Adrenal gland (tissue), 12 donors: ENCODE measurements around the gene PIP5K1C. TPM values are rescaled to one million over a fixed set of nuclear protein-coding genes. Genes with fewer than 3 reads are reported as not detected.

ENCODE experiments used
- DNase-seq, 7 donors: peaks; one replicate each; pipeline ENCODE4 v3.0.0-alpha.2; 2019 to 2020
- H3K27ac ChIP-seq, 5 donors: fragments of 200-600 bp; sonication (generic) in 4 of 5; 1 replicate in 3 of 5; 2 replicates in 2 of 5; pipeline versions ENCODE4 v1.5.1 to v1.8.0; 2016 to 2020; ENCODE audit warnings: mild to moderate bottlenecking in 1 of 5
- H3K27me3 ChIP-seq: fragments of 200-600 bp; 2 replicates; pipeline ENCODE4 v1.8.0; 2021
- H3K36me3 ChIP-seq, 2 donors: fragments of 200-600 bp; replicated peaks in 1 of 2; 1 replicate in 1 of 2; 2 replicates in 1 of 2; pipeline versions ENCODE4 v1.5.1 to v1.8.0; 2018 to 2022
- H3K4me1 ChIP-seq, 2 donors: fragments of 200-600 bp; replicated peaks in 1 of 2; 1 replicate in 1 of 2; 2 replicates in 1 of 2; pipeline versions ENCODE4 v1.5.1 to v1.8.0; 2018 to 2021
- H3K4me3 ChIP-seq, 4 donors: fragments of 200-600 bp; sonication (generic) in 3 of 4; one replicate each; pipeline ENCODE4 v1.5.1; 2016 to 2018
- H3K9me3 ChIP-seq, 3 donors: fragments of 200-600 bp; sonication (generic) in 1 of 3; replicated peaks in 1 of 3; 1 replicate in 2 of 3; 2 replicates in 1 of 3; pipeline versions ENCODE4 v1.5.1 to v1.8.0; 2016 to 2021
- POLR2A ChIP-seq, 2 donors: fragments of 450-650 bp; IDR thresholded peaks; one replicate each; pipeline ENCODE4 v1.6.1; 2017; ENCODE audit warnings: antibody characterized with exemption in 2 of 2, mild to moderate bottlenecking in 2 of 2, moderate library complexity in 1 of 2
- WGBS, 4 donors: extraction: QIAGEN DNeasy Blood & Tissue Kit in 2 of 4; methylation state at CpG; one replicate each; pipeline versions ENCODE4 v1.1.5 to v1.1.7; 2013 to 2017; 5-methylcytosine and 5-hydroxymethylcytosine counted together
- intact Hi-C, 2 donors: fragments of 100-400 bp; cut with DNase I; formaldehyde crosslinking; loops; one replicate each; pipeline versions ENCODE4 v1.14.1 to v1.15.0; 2022 to 2023
- polyA plus RNA-seq, 3 donors: library from polyadenylated mRNA; stranded (reverse); fragments of 200-250 nt in 2 of 3; fragments of 350-450 nt in 1 of 3; fragmentation: Illumina TruSeq in 1 of 3; extraction: RNeasy Lipid Tissue Mini Kit (QIAGEN cat#74804) in 1 of 3; gene quantifications; one replicate each; pipeline ENCODE4 v1.2.3, GENCODE V29; 2013 to 2014
- total RNA-seq, 9 donors: library from RNA; depleted of rRNA in 4 of 9; stranded (reverse); fragments of >200 nt in 4 of 9; fragments of 120-200 nt in 1 of 9; fragmentation: NEBNext Ultra II Directional in 1 of 9; extraction: Animal tissue kit (Norgen Biotek cat#: 25700) in 1 of 9; gene quantifications; one replicate each; pipeline versions ENCODE4 v1.1.0 to v1.2.4, GENCODE V29; 2013 to 2023
- TF ChIP-seq, protein P1 (sequence below), 6 experiments: fragments of 450-650 bp in 4 of 6; fragments of 200-600 bp in 2 of 6; sonication (generic) in 1 of 6; IDR thresholded peaks; 1 replicate in 5 of 6; 2 replicates in 1 of 6; pipeline versions ENCODE4 v1.5.1 to v1.8.0; 2016 to 2021; ENCODE audit warnings: antibody characterized with exemption in 6 of 6, mild to moderate bottlenecking in 2 of 6, moderate library complexity in 1 of 6
- donor health status: healthy with polysubstance abuse.
- donor health status: Bipolar disorder and iron deficiency.
- donor health status: DM: yes; HTN: yes; CAD: no.
- donor health status: DM: no; HTN: no; CAD: no.
- donor health status: DM: no; HTN: no; CAD: no.
- donor health status: DM: yes; HTN: yes; CAD: no.

PIP5K1C gene
- total and polyA plus RNA-seq, 12 donors, result 4.0 to 44.7 (median 31.0) TPM

DNA sequence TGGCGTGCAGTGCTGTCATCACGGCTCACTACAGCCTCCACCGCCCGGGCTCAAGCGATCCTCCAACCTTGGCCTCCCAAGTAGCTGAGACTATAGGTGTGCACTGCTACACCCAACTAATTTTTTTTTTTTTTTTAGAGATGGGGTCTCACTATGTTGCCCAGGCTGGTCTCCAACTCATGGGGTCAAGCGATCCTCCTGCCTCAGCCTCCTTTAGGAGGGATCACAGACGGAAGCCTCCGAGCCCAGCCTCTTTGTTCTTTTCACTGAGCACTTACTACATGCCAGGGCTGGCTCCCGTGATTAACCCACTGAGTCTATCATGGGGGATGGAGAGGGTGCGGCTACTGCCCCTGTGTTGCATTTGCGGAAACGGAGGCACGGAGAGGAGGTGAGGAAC is 60.8 kb downstream of the PIP5K1C start:
- DNase-seq, result no peak
- no peaks in the 10 kb centered on the region for H3K27me3 ChIP-seq
- TF ChIP-seq, protein P1, sequence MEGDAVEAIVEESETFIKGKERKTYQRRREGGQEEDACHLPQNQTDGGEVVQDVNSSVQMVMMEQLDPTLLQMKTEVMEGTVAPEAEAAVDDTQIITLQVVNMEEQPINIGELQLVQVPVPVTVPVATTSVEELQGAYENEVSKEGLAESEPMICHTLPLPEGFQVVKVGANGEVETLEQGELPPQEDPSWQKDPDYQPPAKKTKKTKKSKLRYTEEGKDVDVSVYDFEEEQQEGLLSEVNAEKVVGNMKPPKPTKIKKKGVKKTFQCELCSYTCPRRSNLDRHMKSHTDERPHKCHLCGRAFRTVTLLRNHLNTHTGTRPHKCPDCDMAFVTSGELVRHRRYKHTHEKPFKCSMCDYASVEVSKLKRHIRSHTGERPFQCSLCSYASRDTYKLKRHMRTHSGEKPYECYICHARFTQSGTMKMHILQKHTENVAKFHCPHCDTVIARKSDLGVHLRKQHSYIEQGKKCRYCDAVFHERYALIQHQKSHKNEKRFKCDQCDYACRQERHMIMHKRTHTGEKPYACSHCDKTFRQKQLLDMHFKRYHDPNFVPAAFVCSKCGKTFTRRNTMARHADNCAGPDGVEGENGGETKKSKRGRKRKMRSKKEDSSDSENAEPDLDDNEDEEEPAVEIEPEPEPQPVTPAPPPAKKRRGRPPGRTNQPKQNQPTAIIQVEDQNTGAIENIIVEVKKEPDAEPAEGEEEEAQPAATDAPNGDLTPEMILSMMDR (IDR thresholded peaks at IDR 0.05), result no peak
- TF ChIP-seq POLR2A (IDR thresholded peaks at IDR 0.05), result no peak
- H3K4me3 ChIP-seq, result no peak overlapping the region
- H3K27ac ChIP-seq, result no peak overlapping the region
- no peaks in the 10 kb centered on the region for H3K4me1 ChIP-seq
- intact Hi-C loops, result no loop called here
- no peaks in the 10 kb centered on the region for H3K9me3 ChIP-seq
- peaks cover 0 to 32% of the 10 kb centered on the region in 2 donors for H3K36me3 ChIP-seq
- 94 to 99% (median 98%) methylated on average over 13 of the region's 13 CpGs for WGBS, 4 donors

- 84 to 89% (median 85%) methylated on average over 37 to 55 of the region's 55 CpGs for WGBS, 4 donors
- no peak overlapping the region for H3K4me3 ChIP-seq
- no peak for DNase-seq
- H3K9me3 ChIP-seq, result no peaks in the 10 kb centered on the region
- H3K36me3 ChIP-seq, result peaks cover 0 to 29% of the 10 kb centered on the region in 2 donors
- TF ChIP-seq POLR2A (IDR thresholded peaks at IDR 0.05), result no peak
- TF ChIP-seq, protein P1 (IDR thresholded peaks at IDR 0.05), result no peak
- H3K27me3 ChIP-seq, result no peaks in the 10 kb centered on the region
- intact Hi-C loops, result no loop called here
- H3K27ac ChIP-seq, result no peak overlapping the region
- no peaks in the 10 kb centered on the region for H3K4me1 ChIP-seq
Measured at GRCh38 chr19:3638208-3639193, 61.8 kb downstream of the PIP5K1C start.

DNA sequence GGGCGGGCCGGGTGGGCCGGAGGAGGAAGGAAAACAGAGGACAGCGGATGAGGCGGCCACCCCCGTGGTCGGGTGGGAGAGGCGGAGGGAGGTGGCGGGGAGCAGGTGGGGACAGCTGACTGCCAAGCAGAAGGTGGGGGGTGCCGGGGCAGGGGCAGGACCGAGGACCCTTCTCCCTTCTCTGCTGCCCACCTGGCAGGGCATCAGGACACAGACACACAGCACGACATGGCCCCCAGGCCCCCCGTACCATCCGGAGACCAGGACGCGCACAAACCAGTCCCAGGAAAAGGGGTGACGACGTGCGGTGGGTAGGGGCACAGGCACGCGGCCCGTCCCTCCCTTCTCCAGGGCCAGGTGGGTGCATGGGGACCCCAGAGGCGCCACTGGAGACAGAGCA is 62.6 kb downstream of the PIP5K1C start:
- Histone ChIP-seq H3K4me3 (no peak overlapping the region), H3K9me3 (no peaks in the 10 kb centered on the region), H3K4me1 (no peaks in the 10 kb centered on the region), H3K27me3 (no peaks in the 10 kb centered on the region), H3K36me3 (peaks cover 0 to 29% of the 10 kb centered on the region in 2 donors), H3K27ac (no peak overlapping the region)
- TF ChIP-seq, protein P1 (IDR thresholded peaks at IDR 0.05), result no peak
- no peak for TF ChIP-seq POLR2A (IDR thresholded peaks at IDR 0.05)
- WGBS, 4 donors, result 89 to 94% (median 91%) methylated on average over 7 to 23 of the region's 23 CpGs
- intact Hi-C loops, result no loop called here
- no peak for DNase-seq

DNA sequence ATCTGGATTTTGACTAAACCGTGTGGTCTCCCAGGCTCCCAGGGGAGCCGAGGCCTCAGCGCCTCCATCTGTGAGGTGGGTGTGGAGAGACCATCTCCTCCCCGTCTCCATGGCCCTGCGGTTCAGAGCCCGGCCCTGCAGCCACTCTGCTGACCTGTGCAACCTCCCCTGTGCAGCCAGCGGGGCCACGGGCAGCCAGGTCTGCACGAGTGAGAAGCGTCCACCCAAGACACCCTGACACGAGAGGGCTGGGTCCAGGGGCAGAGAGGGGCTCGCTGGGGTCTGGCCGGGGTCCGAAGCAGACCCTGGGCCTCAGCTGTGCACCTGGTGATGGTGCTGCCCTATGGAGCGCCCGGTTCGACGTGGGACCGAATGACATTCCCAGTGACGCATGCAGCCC is 63.3 kb downstream of the PIP5K1C start:
- Histone ChIP-seq H3K27ac (no peak overlapping the region), H3K27me3 (no peaks in the 10 kb centered on the region), H3K9me3 (no peaks in the 10 kb centered on the region), H3K36me3 (peaks cover 0 to 29% of the 10 kb centered on the region in 2 donors), H3K4me3 (no peak overlapping the region), H3K4me1 (no peaks in the 10 kb centered on the region)
- DNase-seq, result no peak
- intact Hi-C loops, result no loop called here
- 95 to 100% (median 99%) methylated on average over 2 to 20 of the region's 20 CpGs for WGBS, 4 donors
- TF ChIP-seq, protein P1 (IDR thresholded peaks at IDR 0.05), result no peak
- TF ChIP-seq POLR2A (IDR thresholded peaks at IDR 0.05), result no peak
